PC-9 (cell line): Measurements from ENCODE around the gene PRKD1. TPM values are rescaled to one million over a fixed set of nuclear protein-coding genes. Genes with fewer than 3 reads are reported as not detected.

Source experiments
- BruUV-seq: library from RNA; stranded (reverse); fragments of 400-500 nt; replicated peaks from 2 replicates; lab custom pipeline; 2021; lab: Mats Ljungman, UMichigan
- CTCF ChIA-PET: fragments of 300-600 bp; sonication (Branson Sonifier 250); formaldehyde crosslinking; loops from one replicate; lab custom pipeline; 2022; ENCODE audit warnings: antibody characterized with exemption; lab: Charles Lee
- POLR2A ChIA-PET: fragments of 300-600 bp; sonication (Branson Sonifier 250); formaldehyde crosslinking; loops from one replicate; lab custom pipeline; 2022; ENCODE audit warnings: antibody characterized with exemption; ENCODE audit not compliant: unreplicated experiment; lab: Charles Lee
- DNase-seq, 2 experiments: peaks; one replicate each; pipeline versions ENCODE4 v3.0.0 to v3.0.0-alpha.2; 2015 to 2022; ENCODE audit warnings: mixed read lengths in 1 of 2
- H2AFZ ChIP-seq: fragments of 200-600 bp; sonication (generic); 2 replicates; pipeline ENCODE4 v1.8.1; 2017; ENCODE audit warnings: antibody characterized with exemption
- H3F3A ChIP-seq: fragments of 200-600 bp; sonication (generic); 2 replicates; pipeline ENCODE4 v1.8.1; 2017; ENCODE audit warnings: antibody characterized with exemption, mild to moderate bottlenecking, low read depth; ENCODE audit not compliant: insufficient read depth
- H3K27ac ChIP-seq: fragments of 200-600 bp; sonication (generic); 2 replicates; pipeline ENCODE4 v1.6.1; 2016; ENCODE audit warnings: mixed run types
- H3K27me3 ChIP-seq: fragments of 200-600 bp; sonication (generic); 2 replicates; pipeline ENCODE4 v1.6.1; 2016; ENCODE audit warnings: low read depth, mixed run types; ENCODE audit not compliant: insufficient read depth
- H3K36me3 ChIP-seq: fragments of 200-600 bp; sonication (generic); 2 replicates; pipeline ENCODE4 v1.6.1; 2016; ENCODE audit warnings: low read depth, mixed run types
- H3K4me1 ChIP-seq: fragments of 200-600 bp; sonication (generic); replicated peaks from 2 replicates; pipeline ENCODE4 v1.6.1; 2016; ENCODE audit warnings: mixed run types; ENCODE audit not compliant: insufficient read depth
- H3K4me2 ChIP-seq: fragments of 200-600 bp; sonication (generic); 2 replicates; pipeline ENCODE4 v1.6.1; 2017; ENCODE audit warnings: mixed run types
- H3K4me3 ChIP-seq: fragments of 200-600 bp; sonication (generic); 2 replicates; pipeline ENCODE4 v1.6.1; 2016; ENCODE audit warnings: mixed run types
- H3K79me2 ChIP-seq: fragments of 200-600 bp; sonication (generic); 2 replicates; pipeline ENCODE4 v1.6.1; 2017; ENCODE audit warnings: low read depth, mixed run types
- H3K9me2 ChIP-seq: fragments of 200-600 bp; sonication (generic); 2 replicates; pipeline ENCODE4 v1.8.1; 2017; ENCODE audit warnings: mild to moderate bottlenecking; ENCODE audit not compliant: insufficient read depth
- H3K9me3 ChIP-seq: fragments of 200-600 bp; sonication (generic); 2 replicates; pipeline ENCODE4 v1.8.1; 2016; ENCODE audit warnings: low read depth; ENCODE audit not compliant: insufficient read depth
- H4K20me1 ChIP-seq: fragments of 200-600 bp; sonication (generic); 2 replicates; pipeline ENCODE4 v1.8.1; 2017; ENCODE audit not compliant: insufficient read depth
- CTCF ChIP-seq: fragments of 200-600 bp; sonication (generic); conservative IDR thresholded peaks from 2 replicates; pipeline ENCODE4 v1.6.1; 2017; ENCODE audit warnings: mixed run types, antibody characterized with exemption, mild to moderate bottlenecking, moderate library complexity
- EZH2 ChIP-seq: fragments of 200-600 bp; sonication (generic); IDR thresholded peaks from 2 replicates; pipeline ENCODE4 v1.8.0; 2017; ENCODE audit warnings: antibody characterized with exemption, low read depth
- intact Hi-C: fragments of 100-400 bp; cut with micrococcal nuclease; formaldehyde crosslinking; loops from one replicate; pipeline ENCODE4 v1.10.0; 2022; ENCODE audit not compliant: unreplicated experiment
- total RNA-seq: library from RNA; stranded (reverse); gene quantifications from 2 replicates; pipeline ENCODE4 v1.2.3, GENCODE V29; 2021

Gene PRKD1
- total RNA-seq, 1 experiment from 2014 or later = 0.98 TPM

GRCh38 chr14:29749829-29750228 lies 177.8 kb downstream of the PRKD1 start:
- no TSS peak for BruUV-seq
- CTCF ChIA-PET = no interaction called here
- intact Hi-C loops = no loop called here
- Histone ChIP-seq H3K79me2 (no peaks in the 10 kb centered on the region), H4K20me1 (no peaks in the 10 kb centered on the region), H3K27me3 (no peaks in the 10 kb centered on the region), H3K4me1 (no peaks in the 10 kb centered on the region), H3K4me3 (no peak overlapping the region), H3K27ac (no peak overlapping the region), H2AFZ (no peak overlapping the region), H3F3A (no peaks in the 10 kb centered on the region), H3K9me3 (no peaks in the 10 kb centered on the region), H3K9me2 (no peaks in the 10 kb centered on the region), H3K4me2 (no peak overlapping the region), H3K36me3 (no peaks in the 10 kb centered on the region)
- DNase-seq = no peak
- TF ChIP-seq CTCF = no peak
- no peak for TF ChIP-seq EZH2
- POLR2A ChIA-PET = no interaction called here

GRCh38 chr14:29749327-29749726 lies 178.3 kb downstream of the PRKD1 start:
- POLR2A ChIA-PET = no interaction called here
- TF ChIP-seq EZH2 (no peak), CTCF (no peak)
- H3K9me3 ChIP-seq = no peaks in the 10 kb centered on the region
- CTCF ChIA-PET = no interaction called here
- no peaks in the 10 kb centered on the region for H3K36me3 ChIP-seq
- no peak overlapping the region for H3K4me2 ChIP-seq
- H2AFZ ChIP-seq = no peak overlapping the region
- no peaks in the 10 kb centered on the region for H4K20me1 ChIP-seq
- no peaks in the 10 kb centered on the region for H3F3A ChIP-seq
- no peaks in the 10 kb centered on the region for H3K9me2 ChIP-seq
- H3K4me1 ChIP-seq = no peaks in the 10 kb centered on the region
- no peak overlapping the region for H3K27ac ChIP-seq
- no TSS peak for BruUV-seq
- no peak for DNase-seq
- intact Hi-C loops = no loop called here
- no peak overlapping the region for H3K4me3 ChIP-seq
- H3K27me3 ChIP-seq = no peaks in the 10 kb centered on the region
- H3K79me2 ChIP-seq = no peaks in the 10 kb centered on the region

- Histone ChIP-seq H3K27ac (no peak overlapping the region), H3K27me3 (no peaks in the 10 kb centered on the region), H3K79me2 (no peaks in the 10 kb centered on the region), H3K4me2 (no peak overlapping the region), H3K36me3 (no peaks in the 10 kb centered on the region), H3F3A (no peaks in the 10 kb centered on the region), H3K9me2 (no peaks in the 10 kb centered on the region), H3K4me3 (no peak overlapping the region), H3K4me1 (no peaks in the 10 kb centered on the region), H3K9me3 (no peaks in the 10 kb centered on the region), H4K20me1 (no peaks in the 10 kb centered on the region), H2AFZ (no peak overlapping the region)
- POLR2A ChIA-PET = no interaction called here
- intact Hi-C loops = no loop called here
- no TSS peak for BruUV-seq
- CTCF ChIA-PET = no interaction called here
- no peak for DNase-seq
- TF ChIP-seq EZH2 = no peak
- no peak for TF ChIP-seq CTCF
Measured at GRCh38 chr14:29745863-29746262, 181.8 kb downstream of the PRKD1 start.
